Upper lobe of left lung (tissue), 6 donors: Measurements from ENCODE around the gene EVI5. TPM values are rescaled to one million over a fixed set of nuclear protein-coding genes. Genes with fewer than 3 reads are reported as not detected.
"Not testable (repeated sequence)": the region's sequence is repeated elsewhere in the genome, so short reads cannot be mapped to it uniquely, and the experiment has no call there.

Experiments
- ATAC-seq, 2 donors: fragments of 200-7000 bp; cut with Tn5 transposase; one replicate each; pipeline ENCODE4 v1.9.1; 2022; ENCODE audit warnings: mild to moderate bottlenecking in 2 of 2, moderate library complexity in 2 of 2; ENCODE audit not compliant: low FRiP score in 2 of 2
- DNase-seq, 2 donors: peaks; one replicate each; pipeline ENCODE4 v3.0.0-alpha.2; 2019 to 2020
- H3K27ac ChIP-seq, 4 donors: fragments of 200-600 bp; sonication (generic); one replicate each; pipeline ENCODE4 v1.5.1; 2016 to 2019
- H3K27me3 ChIP-seq, 4 donors: fragments of 200-600 bp; sonication (generic); one replicate each; pipeline ENCODE4 v1.5.1; 2017 to 2019
- H3K36me3 ChIP-seq, 4 donors: fragments of 200-600 bp; sonication (generic); one replicate each; pipeline ENCODE4 v1.5.1; 2016 to 2019
- H3K4me1 ChIP-seq, 4 donors: fragments of 200-600 bp; sonication (generic); one replicate each; pipeline ENCODE4 v1.5.1; 2018 to 2019
- H3K4me3 ChIP-seq, 4 donors: fragments of 200-600 bp; sonication (generic); one replicate each; pipeline ENCODE4 v1.5.1; 2017 to 2019; ENCODE audit warnings: mild to moderate bottlenecking in 2 of 4, moderate library complexity in 1 of 4
- H3K9me3 ChIP-seq, 4 donors: fragments of 200-600 bp; sonication (generic); one replicate each; pipeline ENCODE4 v1.5.1; 2018 to 2019
- EP300 ChIP-seq, 4 donors: sonication (generic); formaldehyde crosslinking; IDR thresholded peaks; one replicate each; pipeline ENCODE4 v1.5.1; 2017; ENCODE audit warnings: antibody characterized with exemption in 4 of 4, control low read depth in 2 of 4
- POLR2A ChIP-seq, 4 donors: fragments of 450-650 bp; IDR thresholded peaks; one replicate each; pipeline ENCODE4 v1.5.1; 2016 to 2017; ENCODE audit warnings: antibody characterized with exemption in 4 of 4, mild to moderate bottlenecking in 2 of 4
- POLR2AphosphoS5 ChIP-seq, 2 donors: sonication (generic); formaldehyde crosslinking; IDR thresholded peaks; one replicate each; pipeline ENCODE4 v1.5.1; 2017; ENCODE audit warnings: antibody characterized with exemption in 2 of 2
- WGBS, 2 donors: methylation state at CpG; one replicate each; pipeline ENCODE4 v1.1.5; 2017 to 2018; 5-methylcytosine and 5-hydroxymethylcytosine counted together
- total RNA-seq, 6 donors: library from RNA; depleted of rRNA in 4 of 6; stranded (reverse); fragments of >200 nt in 4 of 6; gene quantifications; one replicate each; pipeline versions ENCODE4 v1.1.0 to v1.2.1, GENCODE V29; 2016 to 2021
- TF ChIP-seq, protein P1 (sequence below), 6 experiments: fragments of 450-650 bp in 4 of 6; fragments of 200-600 bp in 2 of 6; sonication (generic) in 2 of 6; IDR thresholded peaks; one replicate each; pipeline ENCODE4 v1.5.1; 2016 to 2019; ENCODE audit warnings: antibody characterized with exemption in 6 of 6
- donor health status: DM: no; HTN: no; CAD: no; lungs with moderate emphysema.
- donor health status: DM: no; HTN: yes; CAD: no; lungs with severe emphysema.

The EVI5 gene
- total RNA-seq, 6 donors from 2014 or later, result 33.5 to 62.3 (median 39.6) TPM

DNA sequence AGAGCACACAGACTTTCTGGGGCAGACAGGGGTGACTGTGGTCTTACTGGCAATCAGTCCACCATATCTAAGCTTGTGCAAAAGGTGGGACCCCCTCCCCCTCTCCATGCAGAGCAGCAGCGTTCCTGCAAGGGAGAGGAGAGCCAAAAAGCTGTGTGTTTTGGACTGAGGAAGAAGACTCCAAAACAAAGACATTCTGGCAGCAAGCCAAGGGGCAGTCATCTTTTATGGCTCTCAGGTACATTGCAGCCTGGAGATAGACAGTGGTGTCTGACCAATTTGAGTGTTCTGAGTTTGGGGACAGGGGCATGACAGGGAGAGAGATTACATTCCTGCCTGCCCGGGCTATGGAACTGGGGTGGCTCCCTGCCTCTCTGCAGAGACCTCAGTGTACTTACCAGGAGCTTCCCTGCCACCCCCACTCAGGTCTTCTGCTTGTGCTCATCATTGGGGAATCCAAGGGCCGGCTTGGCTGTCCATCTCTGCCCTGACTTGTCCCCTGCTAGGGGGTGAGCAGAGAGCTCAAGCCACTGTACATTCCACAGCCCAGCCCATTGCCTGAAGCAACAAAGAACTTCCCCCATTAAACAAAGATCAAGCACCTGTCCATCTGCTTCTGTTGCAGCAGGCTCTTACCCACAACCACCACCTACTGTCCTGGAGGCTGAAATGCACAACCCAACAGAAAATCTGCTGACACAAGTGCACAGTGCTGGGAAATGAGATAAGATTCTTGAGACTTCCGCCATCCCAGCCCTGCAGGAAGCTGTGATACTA, 131.1 kb downstream of the EVI5 start:
- DNase-seq (no peak), ATAC-seq (no peak)
- Histone ChIP-seq H3K27me3 (no peaks in the 10 kb centered on the region), H3K36me3 (peaks cover 0 to 36% (median 10%) of the 10 kb centered on the region in 4 donors), H3K4me3 (no peak overlapping the region), H3K9me3 (peaks cover 16 to 32% (median 24%) of the 10 kb centered on the region in 4 donors), H3K4me1 (no peaks in the 10 kb centered on the region), H3K27ac (no peak overlapping the region)
- TF ChIP-seq POLR2A (IDR thresholded peaks at IDR 0.05) (no peak), EP300 (IDR thresholded peaks at IDR 0.05) (no peak), POLR2AphosphoS5 (IDR thresholded peaks at IDR 0.05) (no peak)
- TF ChIP-seq, protein P1, sequence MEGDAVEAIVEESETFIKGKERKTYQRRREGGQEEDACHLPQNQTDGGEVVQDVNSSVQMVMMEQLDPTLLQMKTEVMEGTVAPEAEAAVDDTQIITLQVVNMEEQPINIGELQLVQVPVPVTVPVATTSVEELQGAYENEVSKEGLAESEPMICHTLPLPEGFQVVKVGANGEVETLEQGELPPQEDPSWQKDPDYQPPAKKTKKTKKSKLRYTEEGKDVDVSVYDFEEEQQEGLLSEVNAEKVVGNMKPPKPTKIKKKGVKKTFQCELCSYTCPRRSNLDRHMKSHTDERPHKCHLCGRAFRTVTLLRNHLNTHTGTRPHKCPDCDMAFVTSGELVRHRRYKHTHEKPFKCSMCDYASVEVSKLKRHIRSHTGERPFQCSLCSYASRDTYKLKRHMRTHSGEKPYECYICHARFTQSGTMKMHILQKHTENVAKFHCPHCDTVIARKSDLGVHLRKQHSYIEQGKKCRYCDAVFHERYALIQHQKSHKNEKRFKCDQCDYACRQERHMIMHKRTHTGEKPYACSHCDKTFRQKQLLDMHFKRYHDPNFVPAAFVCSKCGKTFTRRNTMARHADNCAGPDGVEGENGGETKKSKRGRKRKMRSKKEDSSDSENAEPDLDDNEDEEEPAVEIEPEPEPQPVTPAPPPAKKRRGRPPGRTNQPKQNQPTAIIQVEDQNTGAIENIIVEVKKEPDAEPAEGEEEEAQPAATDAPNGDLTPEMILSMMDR (IDR thresholded peaks at IDR 0.05), result no peak
- 94 to 95% methylated on average over 2 to 4 of the region's 4 CpGs for WGBS, 2 donors

DNA sequence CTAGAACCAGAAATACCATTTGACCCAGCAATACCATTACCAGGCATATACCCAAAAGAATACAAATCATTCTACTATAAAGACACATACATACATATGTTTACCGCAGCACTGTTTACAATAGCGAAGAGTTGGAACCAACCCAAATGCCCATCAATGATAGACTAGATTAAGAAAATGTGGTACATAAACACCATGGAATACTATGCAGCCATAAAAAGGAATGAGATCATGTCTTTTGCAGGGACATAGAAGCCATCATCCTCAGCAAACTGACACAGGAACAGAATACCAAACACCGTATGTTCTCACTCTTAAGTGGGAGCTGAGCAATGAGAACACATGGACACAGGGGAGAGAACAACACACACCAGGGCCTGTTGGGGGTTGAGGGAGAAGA, 144.2 kb downstream of the EVI5 start:
- H3K36me3 ChIP-seq, H3K4me3 ChIP-seq, H3K4me1 ChIP-seq, H3K9me3 ChIP-seq, DNase-seq, H3K27me3 ChIP-seq, H3K27ac ChIP-seq, ATAC-seq: not testable (repeated sequence)
- WGBS, 2 donors, result 93 to 97% methylated on average over 3 of the region's 3 CpGs

DNA sequence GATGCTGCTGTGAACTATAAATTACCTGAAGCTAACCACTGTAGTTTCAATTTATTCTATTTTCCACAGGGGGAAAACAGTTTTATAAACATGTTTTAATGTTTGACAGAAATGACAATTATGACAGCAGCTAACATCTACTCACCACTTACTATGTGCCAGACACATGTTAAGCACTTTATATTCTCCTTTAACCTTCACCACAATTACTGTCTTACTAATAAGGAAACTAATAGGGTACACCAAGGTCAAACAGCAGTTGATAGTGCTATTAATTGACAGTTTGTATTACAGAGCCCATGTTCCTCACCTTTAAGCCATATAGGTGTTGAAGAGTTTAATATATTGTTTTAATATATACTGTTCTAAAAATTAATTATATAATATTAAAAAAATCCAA, 146.4 kb downstream of the EVI5 start:
- no peaks in the 10 kb centered on the region for H3K4me1 ChIP-seq
- H3K27me3 ChIP-seq, result no peaks in the 10 kb centered on the region
- no peaks in the 10 kb centered on the region for H3K9me3 ChIP-seq
- H3K27ac ChIP-seq, result no peak overlapping the region
- H3K4me3 ChIP-seq, result no peak overlapping the region
- peaks cover 0 to 23% (median 7%) of the 10 kb centered on the region in 4 donors for H3K36me3 ChIP-seq
- ATAC-seq, result no peak
- DNase-seq, result no peak
- TF ChIP-seq EP300 (IDR thresholded peaks at IDR 0.05), result no peak
- no peak for TF ChIP-seq POLR2AphosphoS5 (IDR thresholded peaks at IDR 0.05)
- no peak for TF ChIP-seq POLR2A (IDR thresholded peaks at IDR 0.05)
- TF ChIP-seq, protein P1 (IDR thresholded peaks at IDR 0.05), result no peak

DNA sequence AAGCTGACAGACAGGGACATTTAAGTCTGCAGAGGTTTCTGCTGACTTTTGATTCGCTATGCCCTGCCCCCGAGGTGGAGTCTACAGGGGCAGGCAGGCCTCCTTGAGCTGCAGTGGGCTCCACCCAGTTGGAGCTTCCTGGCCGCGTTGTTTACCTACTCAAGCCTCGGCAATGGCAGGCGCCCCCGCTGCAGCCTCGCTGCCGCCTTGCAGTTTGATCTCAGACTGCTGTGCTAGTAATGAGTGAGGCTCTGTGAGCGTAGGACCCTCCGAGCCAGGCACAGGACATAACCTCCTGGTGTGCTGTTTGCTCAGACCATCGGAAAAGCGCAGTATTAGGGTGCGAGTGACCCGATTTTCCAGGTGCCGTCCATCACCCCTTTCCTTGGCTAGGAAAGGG, 149.7 kb downstream of the EVI5 start:
- H3K36me3 ChIP-seq, result peaks cover 0 to 23% (median 7%) of the 10 kb centered on the region in 4 donors
- H3K9me3 ChIP-seq, H3K4me1 ChIP-seq, H3K27me3 ChIP-seq, H3K4me3 ChIP-seq, H3K27ac ChIP-seq, ATAC-seq: not testable (repeated sequence)
- peak in 1 of 2 donors; percentile 46 for DNase-seq
- WGBS, 2 donors, result 95 to 98% methylated on average over 16 of the region's 16 CpGs

DNA sequence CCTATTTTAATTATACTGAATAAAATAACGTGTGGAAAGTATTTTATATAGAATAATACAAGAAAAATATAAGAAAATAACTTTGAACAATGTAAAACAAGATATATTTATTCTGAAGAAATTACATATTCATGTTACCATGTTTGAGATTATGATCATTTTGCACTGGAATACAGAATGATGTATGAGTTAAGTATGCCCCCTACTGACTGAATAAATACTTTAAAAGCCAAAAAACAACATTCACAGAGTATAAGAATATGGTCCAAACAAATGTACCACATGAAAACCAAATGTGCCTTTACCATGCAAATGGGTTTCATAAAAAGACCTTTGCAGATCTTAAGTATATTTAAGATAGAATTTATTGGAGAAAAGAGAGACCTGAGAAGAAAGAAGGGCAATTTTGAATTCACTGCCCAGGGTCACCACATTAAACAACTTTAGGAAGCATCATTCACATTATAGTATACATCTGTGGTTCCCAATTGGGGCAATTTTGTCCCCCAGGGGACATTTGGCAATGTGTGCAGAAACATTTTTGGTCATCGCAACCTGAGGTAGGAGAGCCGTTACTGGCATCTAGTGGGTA, 161.6 kb downstream of the EVI5 start:
- Histone ChIP-seq H3K27me3 (no peaks in the 10 kb centered on the region), H3K4me3 (no peak overlapping the region), H3K9me3 (no peaks in the 10 kb centered on the region), H3K36me3 (peaks cover 0 to 17% (median 9%) of the 10 kb centered on the region in 4 donors), H3K27ac (no peak overlapping the region), H3K4me1 (no peaks in the 10 kb centered on the region)
- 83 to 86% methylated on average over 3 of the region's 3 CpGs for WGBS, 2 donors
- no peak for DNase-seq
- no peak for ATAC-seq
- no peak for TF ChIP-seq EP300 (IDR thresholded peaks at IDR 0.05)
- no peak for TF ChIP-seq POLR2AphosphoS5 (IDR thresholded peaks at IDR 0.05)
- TF ChIP-seq, protein P1 (IDR thresholded peaks at IDR 0.05), result peak in 1 of 6 experiments; percentile 29
- TF ChIP-seq POLR2A (IDR thresholded peaks at IDR 0.05), result no peak
